SK-N-SH (cell line): ENCODE measurements around the gene BEND4. TPM values are rescaled to one million over a fixed set of nuclear protein-coding genes. Genes with fewer than 3 reads are reported as not detected.

Source experiments
- CTCF ChIA-PET: fragments of 300-600, 350-600 bp; formaldehyde crosslinking; extraction: SDS; loops from one replicate; lab custom pipeline; 2021; lab: Yijun Ruan, JAX
- POLR2A ChIA-PET: fragments of 350-600 bp; sonication (Branson Sonifier 250); formaldehyde crosslinking; extraction: SDS; loops from one replicate; lab custom pipeline; 2020; ENCODE audit warnings: antibody characterized with exemption, inconsistent platforms; lab: Yijun Ruan, JAX
- DNase-seq: peaks from one replicate; pipeline ENCODE4 v3.0.0; 2012
- H2AFZ ChIP-seq: fragments of 200-600 bp; sonication (generic); 2 replicates; pipeline ENCODE4 v1.8.1; 2016; ENCODE audit warnings: antibody characterized with exemption, mild to moderate bottlenecking, low read depth
- H3F3A ChIP-seq: fragments of 200-600 bp; sonication (generic); replicated peaks from 2 replicates; pipeline ENCODE3; 2016; ENCODE audit warnings: antibody characterized with exemption, mild to moderate bottlenecking; ENCODE audit not compliant: insufficient read depth
- H3K27ac ChIP-seq, 2 experiments: fragments of 200-500 bp in 1 of 2; fragments of 200-600 bp in 1 of 2; sonication (Bioruptor generic) in 1 of 2; sonication (generic), shearing (Covaris generic) in 1 of 2; 2 replicates each; pipeline versions ENCODE4 v1.5.1 to v1.6.1; 2014 to 2016; ENCODE audit warnings: low read depth in 2 of 2, inconsistent platforms in 1 of 2, low read length in 1 of 2, mild to moderate bottlenecking in 1 of 2, mixed read lengths in 1 of 2
- H3K27me3 ChIP-seq: fragments of 200-600 bp; sonication (generic), shearing (Covaris generic); 2 replicates; pipeline ENCODE4 v1.6.1; 2016; ENCODE audit warnings: mixed run types; ENCODE audit not compliant: insufficient read depth
- H3K36me3 ChIP-seq, 2 experiments: fragments of 200-500 bp in 1 of 2; fragments of 200-600 bp in 1 of 2; sonication (Bioruptor generic) in 1 of 2; sonication (generic) in 1 of 2; replicated peaks in 1 of 2; 2 replicates each; pipeline versions ENCODE3 to v1.5.1; 2014 to 2016; ENCODE audit warnings: low read length in 1 of 2, mild to moderate bottlenecking in 1 of 2; ENCODE audit not compliant: insufficient read depth in 2 of 2, control insufficient read depth in 1 of 2
- H3K4me1 ChIP-seq, 2 experiments: fragments of 200-500 bp in 1 of 2; fragments of 200-600 bp in 1 of 2; sonication (Bioruptor generic) in 1 of 2; sonication (generic), shearing (Covaris generic) in 1 of 2; 2 replicates each; pipeline versions ENCODE4 v1.5.1 to v1.6.1; 2014 to 2016; ENCODE audit warnings: low read depth in 1 of 2, low read length in 1 of 2, mixed run types in 1 of 2; ENCODE audit not compliant: insufficient read depth in 2 of 2, control insufficient read depth in 1 of 2
- H3K4me2 ChIP-seq: fragments of 200-600 bp; sonication (generic), shearing (Covaris generic); 2 replicates; pipeline ENCODE4 v1.6.1; 2017; ENCODE audit warnings: mixed run types
- H3K4me3 ChIP-seq, 2 experiments: fragments of 200-500 bp in 1 of 2; fragments of 200-600 bp in 1 of 2; sonication (Bioruptor generic) in 1 of 2; sonication (generic), shearing (Covaris generic) in 1 of 2; 2 replicates each; pipeline versions ENCODE4 v1.5.1 to v1.8.1; 2014 to 2016; ENCODE audit warnings: low read depth in 2 of 2, inconsistent platforms in 1 of 2, low read length in 1 of 2, mild to moderate bottlenecking in 1 of 2, mixed read lengths in 1 of 2, moderate library complexity in 1 of 2
- H3K79me2 ChIP-seq: fragments of 200-600 bp; sonication (generic); 2 replicates; pipeline ENCODE4 v1.8.1; 2017; ENCODE audit warnings: mild to moderate bottlenecking; ENCODE audit not compliant: insufficient read depth
- H3K9ac ChIP-seq: fragments of 200-600 bp; sonication (generic); 2 replicates; pipeline ENCODE4 v1.6.1; 2017; ENCODE audit warnings: mixed run types
- H3K9me2 ChIP-seq: fragments of 200-600 bp; sonication (generic); 2 replicates; pipeline ENCODE4 v1.6.1; 2017; ENCODE audit warnings: mixed run types
- H3K9me3 ChIP-seq: fragments of 200-600 bp; sonication (generic); 2 replicates; pipeline ENCODE4 v1.6.1; 2017; ENCODE audit warnings: mixed run types, mild to moderate bottlenecking, moderate library complexity
- H4K20me1 ChIP-seq: fragments of 200-600 bp; sonication (generic); 2 replicates; pipeline ENCODE4 v1.6.1; 2017; ENCODE audit warnings: mild to moderate bottlenecking, mixed run types; ENCODE audit not compliant: insufficient read depth
- ELF1 ChIP-seq: IDR thresholded peaks from 2 replicates; pipeline ENCODE4 v1.4.0; 2012
- EP300 ChIP-seq, 2 experiments: IDR thresholded peaks; 2 replicates each; pipeline versions ENCODE4 v1.4.0 to v1.6.1; 2012; ENCODE audit warnings: borderline replicate concordance in 1 of 2, low read depth in 1 of 2, low read length in 1 of 2
- EZH2phosphoT487 ChIP-seq: fragments of 200-600 bp; sonication (generic); IDR thresholded peaks from 2 replicates; pipeline ENCODE4 v1.6.1; 2017; ENCODE audit warnings: low read depth, mixed run types, mild to moderate bottlenecking, antibody characterized with exemption, moderate library complexity, borderline replicate concordance
- FOXJ3 ChIP-seq: sonication (generic); formaldehyde crosslinking; IDR thresholded peaks from 2 replicates; pipeline ENCODE4 v1.5.1; 2020; ENCODE audit warnings: mild to moderate bottlenecking, missing genetic modification reagents
- FOXM1 ChIP-seq: IDR thresholded peaks from 2 replicates; pipeline ENCODE4 v1.4.0; 2012; ENCODE audit warnings: low read depth, mild to moderate bottlenecking
- GABPA ChIP-seq: IDR thresholded peaks from 2 replicates; pipeline ENCODE4 v1.4.0; 2012; ENCODE audit warnings: low read depth, mild to moderate bottlenecking
- MEF2A ChIP-seq: IDR thresholded peaks from 2 replicates; pipeline ENCODE4 v1.4.0; 2012; ENCODE audit warnings: low read depth, borderline replicate concordance
- RCOR1 ChIP-seq: fragments of 150-350 bp; IDR thresholded peaks from 2 replicates; pipeline ENCODE4 v1.6.1; 2017; ENCODE audit warnings: antibody characterized with exemption, low read length
- SIN3A ChIP-seq: IDR thresholded peaks from 2 replicates; pipeline ENCODE4 v1.6.1; 2012; ENCODE audit warnings: low read depth, mild to moderate bottlenecking, low read length, moderate library complexity, borderline replicate concordance
- SMC3 ChIP-seq: IDR thresholded peaks from 2 replicates; pipeline ENCODE4 v1.6.1; 2012; ENCODE audit warnings: low read depth, low read length, improper control_type of control experiment
- TCF12 ChIP-seq: IDR thresholded peaks from 2 replicates; pipeline ENCODE4 v1.4.0; 2012
- TEAD4 ChIP-seq: IDR thresholded peaks from 2 replicates; pipeline ENCODE4 v1.4.0; 2012; ENCODE audit warnings: mild to moderate bottlenecking, borderline replicate concordance; ENCODE audit not compliant: insufficient read depth
- USF1 ChIP-seq: IDR thresholded peaks from 2 replicates; pipeline ENCODE4 v1.4.0; 2012; ENCODE audit warnings: low read depth, borderline replicate concordance
- USF2 ChIP-seq: fragments of 150-350 bp; IDR thresholded peaks from 2 replicates; pipeline ENCODE4 v1.6.1; 2017; ENCODE audit warnings: antibody characterized with exemption, low read length, low read depth, borderline replicate concordance
- YY1 ChIP-seq: IDR thresholded peaks from 2 replicates; pipeline ENCODE4 v1.4.0; 2012; ENCODE audit warnings: low read depth, mild to moderate bottlenecking
- ZBTB33 ChIP-seq: IDR thresholded peaks from 2 replicates; pipeline ENCODE4 v1.4.0; 2012; ENCODE audit warnings: low read depth, borderline replicate concordance
- WGBS: methylation state at CpG from one replicate; pipeline ENCODE4 v1.1.6; 2017; ENCODE audit warnings: low lambda C conversion rate; 5-methylcytosine and 5-hydroxymethylcytosine counted together
- polyA plus RNA-seq, 3 experiments: library from polyadenylated mRNA; depleted of rRNA; stranded (reverse); fragments of >200 nt; gene quantifications; 2 replicates each; pipeline ENCODE4 v1.2.3, GENCODE V29; 2012
- TF ChIP-seq, protein P1 (sequence below): fragments of 200-600 bp; sonication (generic); IDR thresholded peaks from 2 replicates; pipeline ENCODE4 v1.6.1; 2017; ENCODE audit warnings: antibody characterized with exemption, mild to moderate bottlenecking, moderate library complexity

Gene BEND4
- polyA plus RNA-seq, 1 of the 3 experiments (the other 2 are of a cell fraction), result 0.02 TPM

DNA sequence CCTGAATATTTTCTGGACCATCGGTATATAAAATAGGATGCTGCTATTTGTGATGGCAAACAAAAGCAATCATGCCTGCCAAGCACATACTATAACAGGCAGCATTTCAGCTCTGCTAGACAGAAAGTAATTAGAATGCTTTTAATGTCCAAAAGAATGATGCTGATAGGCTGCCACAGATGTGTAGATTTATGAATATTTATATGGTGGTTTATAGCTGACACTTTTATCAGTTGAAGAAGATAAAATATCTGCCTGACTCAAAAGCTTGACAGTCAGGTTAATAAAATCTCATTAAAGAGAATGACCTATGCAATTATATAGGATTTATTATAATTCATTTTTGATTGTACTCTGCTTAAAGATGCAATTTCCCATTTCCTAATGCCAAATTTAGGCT lies 4.0 kb downstream of the BEND4 start:
- Histone ChIP-seq H3K9me3 (no peaks in the 10 kb centered on the region), H3K27me3 (peaks cover 45% of the 10 kb centered on the region), H3K4me1 (peaks cover 0 to 3% of the 10 kb centered on the region in 2 experiments; a peak in 1 of 4 replicates), H3F3A (no peaks in the 10 kb centered on the region), H3K9ac (no peak overlapping the region), H3K4me2 (no peak overlapping the region), H3K79me2 (no peaks in the 10 kb centered on the region), H3K36me3 (no peaks in the 10 kb centered on the region), H2AFZ (no peak overlapping the region), H3K27ac (no peak overlapping the region)
- POLR2A ChIA-PET, result no interaction called here
- WGBS, result 47% methylated on average over 1 of the region's 1 CpG
- peak; percentile 39 for DNase-seq
- TF ChIP-seq ZBTB33 (no peak), MEF2A (no peak), GABPA (no peak), TCF12 (no peak), SIN3A (no peak), EZH2phosphoT487 (no peak), USF1 (no peak), RCOR1 (no peak)
- TF ChIP-seq, all 33 proteins: peak for 0
- Histone ChIP-seq H4K20me1 (no peaks in the 10 kb centered on the region), H3K4me3 (no peak overlapping the region), H3K9me2 (no peaks in the 10 kb centered on the region)
- CTCF ChIA-PET, result no interaction called here

GRCh38 chr4:42144028-42144427 lies 8.4 kb downstream of the BEND4 start:
- TF ChIP-seq FOXJ3 (CRISPR knock-in tag) (no peak), TCF12 (no peak), YY1 (no peak), ELF1 (no peak), SMC3 (no peak), EP300 (IDR thresholded peaks at IDR 0.05; ENCODE audit: borderline replicate concordance in 1 of 2, low read depth in 1 of 2, low read length in 1 of 2) (no peak), TEAD4 (no peak), ZBTB33 (no peak), USF2 (no peak), FOXM1 (no peak)
- TF ChIP-seq, protein P1, sequence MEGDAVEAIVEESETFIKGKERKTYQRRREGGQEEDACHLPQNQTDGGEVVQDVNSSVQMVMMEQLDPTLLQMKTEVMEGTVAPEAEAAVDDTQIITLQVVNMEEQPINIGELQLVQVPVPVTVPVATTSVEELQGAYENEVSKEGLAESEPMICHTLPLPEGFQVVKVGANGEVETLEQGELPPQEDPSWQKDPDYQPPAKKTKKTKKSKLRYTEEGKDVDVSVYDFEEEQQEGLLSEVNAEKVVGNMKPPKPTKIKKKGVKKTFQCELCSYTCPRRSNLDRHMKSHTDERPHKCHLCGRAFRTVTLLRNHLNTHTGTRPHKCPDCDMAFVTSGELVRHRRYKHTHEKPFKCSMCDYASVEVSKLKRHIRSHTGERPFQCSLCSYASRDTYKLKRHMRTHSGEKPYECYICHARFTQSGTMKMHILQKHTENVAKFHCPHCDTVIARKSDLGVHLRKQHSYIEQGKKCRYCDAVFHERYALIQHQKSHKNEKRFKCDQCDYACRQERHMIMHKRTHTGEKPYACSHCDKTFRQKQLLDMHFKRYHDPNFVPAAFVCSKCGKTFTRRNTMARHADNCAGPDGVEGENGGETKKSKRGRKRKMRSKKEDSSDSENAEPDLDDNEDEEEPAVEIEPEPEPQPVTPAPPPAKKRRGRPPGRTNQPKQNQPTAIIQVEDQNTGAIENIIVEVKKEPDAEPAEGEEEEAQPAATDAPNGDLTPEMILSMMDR, result no peak
- TF ChIP-seq, all 33 proteins: peak for 0
- ChIA-PET CTCF (no interaction called here), POLR2A (no interaction called here)
- no peak overlapping the region for H2AFZ ChIP-seq
- H3K9me2 ChIP-seq, result no peaks in the 10 kb centered on the region
- H3K79me2 ChIP-seq, result no peaks in the 10 kb centered on the region
- H3K4me1 ChIP-seq, result no peaks in the 10 kb centered on the region
- H3K27me3 ChIP-seq, result peaks cover 2% of the 10 kb centered on the region
- 66% methylated on average over 7 of the region's 7 CpGs for WGBS
- H3F3A ChIP-seq, result no peaks in the 10 kb centered on the region
- no peaks in the 10 kb centered on the region for H4K20me1 ChIP-seq
- no peak overlapping the region for H3K9ac ChIP-seq
- no peak overlapping the region for H3K4me3 ChIP-seq
- no peak overlapping the region for H3K4me2 ChIP-seq
- no peak for DNase-seq
- no peaks in the 10 kb centered on the region for H3K9me3 ChIP-seq
- H3K27ac ChIP-seq, result no peak overlapping the region
- H3K36me3 ChIP-seq, result no peaks in the 10 kb centered on the region
